SHP77 treated with DMSO at 0.1 percent for 48 hours (cell line): ENCODE data around the gene PGAM1.
A peak's percentile ranks its signal among the peaks of the same experiment; 100 is the strongest.
"Not testable (repeated sequence)": the region's sequence is repeated elsewhere in the genome, so short reads cannot be mapped to it uniquely, and the experiment has no call there.

Experiments
- DNase-seq: peaks from one replicate; lab custom pipeline; 2025; lab: John Stamatoyannopoulos, UW

The PGAM1 gene

GRCh38 chr10:97425964-97426775 lies at the start of gene PGAM1:
Gene PGAM1 (plus strand): TSS chr10:97426191. CDS start chr10:97426308, 117 bp downstream.
- peak; percentile 88 for DNase-seq

- DNase-seq = no peak
Measured at GRCh38 chr10:97376413-97376812, 49.6 kb upstream of the PGAM1 start.

- DNase-seq = no peak
Measured at GRCh38 chr10:97378933-97379921, 46.8 kb upstream of the PGAM1 start.

GRCh38 chr10:97380516-97380915 lies 45.5 kb upstream of the PGAM1 start:
- DNase-seq = no peak

GRCh38 chr10:97381626-97382025 lies 44.4 kb upstream of the PGAM1 start:
- DNase-seq = no peak

GRCh38 chr10:97383159-97383558 lies 42.8 kb upstream of the PGAM1 start:
- DNase-seq = no peak

GRCh38 chr10:97384156-97384555 lies 41.8 kb upstream of the PGAM1 start:
- DNase-seq = no peak

GRCh38 chr10:97384641-97385040 lies 41.4 kb upstream of the PGAM1 start:
- DNase-seq = no peak

- DNase-seq = no peak
Measured at GRCh38 chr10:97385565-97385964, 40.4 kb upstream of the PGAM1 start.

GRCh38 chr10:97388152-97388551 lies 37.8 kb upstream of the PGAM1 start:
- no peak for DNase-seq

GRCh38 chr10:97390091-97390490 lies 35.9 kb upstream of the PGAM1 start:
- no peak for DNase-seq

GRCh38 chr10:97393034-97393573 lies 32.9 kb upstream of the PGAM1 start:
- no peak for DNase-seq

GRCh38 chr10:97396056-97396455 lies 29.9 kb upstream of the PGAM1 start:
- no peak for DNase-seq

GRCh38 chr10:97399843-97400545 lies 26.0 kb upstream of the PGAM1 start:
- DNase-seq = peak; percentile 46

- DNase-seq = peak; percentile 93
Measured at GRCh38 chr10:97400665-97401454, 25.1 kb upstream of the PGAM1 start, which contains the start of gene RRP12. Gene RRP12 (minus strand): TSS chr10:97401340. CDS start chr10:97401231, 109 bp downstream.

GRCh38 chr10:97401455-97401919 lies 24.5 kb upstream of the PGAM1 start:
- no peak for DNase-seq

GRCh38 chr10:97404044-97404443 lies 21.9 kb upstream of the PGAM1 start:
- DNase-seq = no peak

- DNase-seq = no peak
Measured at GRCh38 chr10:97406064-97406463, 19.9 kb upstream of the PGAM1 start.

- DNase-seq = not testable (repeated sequence)
Measured at GRCh38 chr10:97406483-97406882, 19.5 kb upstream of the PGAM1 start.

- peak; percentile 76 for DNase-seq
Measured at GRCh38 chr10:97407211-97407951, 18.6 kb upstream of the PGAM1 start.
